ENCODE data around the gene ZNF500.

The ZNF500 gene

GRCh38 chr16:4718466-4718865, 48.5 kb downstream of the ZNF500 start:
- Histone ChIP-seq H3K27ac (ENCODE audit: low read depth, low read length) (0 out of 2 replicates have a peak overlapping the region, but pooled peaks have one; percentile 9), H3K4me2 (ENCODE audit: low read length) (peak overlapping the region; percentile 24), H3K27me3 (ENCODE audit: control insufficient read depth, low read length) (no peaks in the 10 kb centered on the region), H3K79me2 (ENCODE audit: control insufficient read depth, low read length) (no peaks in the 10 kb centered on the region), H3K36me3 (ENCODE audit: control insufficient read depth, low read length) (peaks cover 3% of the 10 kb centered on the region; the same call in 1 of the 2 replicates), H3K4me1 (ENCODE audit: control insufficient read depth, low read length) (peaks cover 15% of the 10 kb centered on the region), H3K9me3 (ENCODE audit: control insufficient read depth, insufficient read depth, low read length) (no peaks in the 10 kb centered on the region), H3K4me3 (ENCODE audit: low read length) (0 out of 2 replicates have a peak overlapping the region, but pooled peaks have one; percentile 2), H3F3A (ENCODE audit: control insufficient read depth, insufficient read depth) (no peaks in the 10 kb centered on the region), H3K9me2 (replicated peaks; ENCODE audit: control insufficient read depth, low read length) (no peaks in the 10 kb centered on the region), H4K20me1 (ENCODE audit: control insufficient read depth, insufficient read depth, low read depth, low read length) (no peaks in the 10 kb centered on the region)
- TF ChIP-seq CTCF (IDR thresholded peaks at IDR 0.05; ENCODE audit: low read depth, low read length, poor library complexity, severe bottlenecking) (no peak), EZH2phosphoT487 (IDR thresholded peaks at IDR 0.05; ENCODE audit: borderline replicate concordance, low read length) (no peak)

- Histone ChIP-seq H3K4me1 (ENCODE audit: control insufficient read depth, low read length) (peaks cover 15% of the 10 kb centered on the region), H3K79me2 (ENCODE audit: control insufficient read depth, low read length) (no peaks in the 10 kb centered on the region), H3F3A (ENCODE audit: control insufficient read depth, insufficient read depth) (no peaks in the 10 kb centered on the region), H3K36me3 (ENCODE audit: control insufficient read depth, low read length) (peaks cover 6% of the 10 kb centered on the region; the same call in 1 of the 2 replicates), H3K27me3 (ENCODE audit: control insufficient read depth, low read length) (no peaks in the 10 kb centered on the region), H3K4me3 (ENCODE audit: low read length) (no peak overlapping the region), H3K9me2 (replicated peaks; ENCODE audit: control insufficient read depth, low read length) (no peaks in the 10 kb centered on the region), H3K9me3 (ENCODE audit: control insufficient read depth, insufficient read depth, low read length) (no peaks in the 10 kb centered on the region), H3K4me2 (ENCODE audit: low read length) (no peak overlapping the region), H3K27ac (ENCODE audit: low read depth, low read length) (no peak overlapping the region), H4K20me1 (ENCODE audit: control insufficient read depth, insufficient read depth, low read depth, low read length) (no peaks in the 10 kb centered on the region)
- TF ChIP-seq CTCF (IDR thresholded peaks at IDR 0.05; ENCODE audit: low read depth, low read length, poor library complexity, severe bottlenecking) (no peak), EZH2phosphoT487 (IDR thresholded peaks at IDR 0.05; ENCODE audit: borderline replicate concordance, low read length) (no peak)
Observed at GRCh38 chr16:4714996-4715395, 52.0 kb downstream of the ZNF500 start.

GRCh38 chr16:4713663-4714501, 53.1 kb downstream of the ZNF500 start:
- Histone ChIP-seq H3K27me3 (ENCODE audit: control insufficient read depth, low read length) (no peaks in the 10 kb centered on the region), H3K4me2 (ENCODE audit: low read length) (no peak overlapping the region), H3K4me3 (ENCODE audit: low read length) (no peak overlapping the region), H3F3A (ENCODE audit: control insufficient read depth, insufficient read depth) (no peaks in the 10 kb centered on the region), H3K4me1 (ENCODE audit: control insufficient read depth, low read length) (peaks cover 9% of the 10 kb centered on the region), H3K9me3 (ENCODE audit: control insufficient read depth, insufficient read depth, low read length) (no peaks in the 10 kb centered on the region), H3K36me3 (ENCODE audit: control insufficient read depth, low read length) (peaks cover 8% of the 10 kb centered on the region), H3K79me2 (ENCODE audit: control insufficient read depth, low read length) (no peaks in the 10 kb centered on the region), H4K20me1 (ENCODE audit: control insufficient read depth, insufficient read depth, low read depth, low read length) (no peaks in the 10 kb centered on the region), H3K9me2 (replicated peaks; ENCODE audit: control insufficient read depth, low read length) (no peaks in the 10 kb centered on the region), H3K27ac (ENCODE audit: low read depth, low read length) (no peak overlapping the region)
- TF ChIP-seq EZH2phosphoT487 (IDR thresholded peaks at IDR 0.05; ENCODE audit: borderline replicate concordance, low read length) (no peak), CTCF (IDR thresholded peaks at IDR 0.05; ENCODE audit: low read depth, low read length, poor library complexity, severe bottlenecking) (no peak)

Measured in DOHH2 (cell line).